GM23338 (cell line): ENCODE results near the gene CHD9NB. TPM values are rescaled to one million over a fixed set of nuclear protein-coding genes. Genes with fewer than 3 reads are reported as not detected.

Source experiments
- ATAC-seq: fragments of 200-7000 bp; cut with Tn5 transposase; 3 replicates; pipeline ENCODE4 v1.9.1; 2020
- DNase-seq: peaks from one replicate; pipeline ENCODE4 v3.0.0-alpha.2; 2015; ENCODE audit warnings: low spot score
- H2AFZ ChIP-seq: fragments of 200-600 bp; sonication (generic); 2 replicates; pipeline ENCODE4 v1.8.0; 2016; ENCODE audit warnings: antibody characterized with exemption, mild to moderate bottlenecking, moderate library complexity
- H3F3A ChIP-seq: fragments of 200-600 bp; sonication (generic); replicated peaks from 2 replicates; pipeline ENCODE4 v1.8.0; 2017; ENCODE audit warnings: antibody characterized with exemption, mixed run types, low read depth
- H3K27ac ChIP-seq: fragments of 200-600 bp; sonication (generic); 2 replicates; pipeline ENCODE4 v1.6.1; 2016; ENCODE audit warnings: low read depth
- H3K27me3 ChIP-seq: fragments of 200-600 bp; sonication (generic); 2 replicates; pipeline ENCODE4 v1.8.0; 2016; ENCODE audit warnings: mild to moderate bottlenecking, mixed run types, moderate library complexity; ENCODE audit not compliant: insufficient read depth
- H3K36me3 ChIP-seq: fragments of 200-600 bp; sonication (generic); 2 replicates; pipeline ENCODE4 v1.8.0; 2016; ENCODE audit warnings: mild to moderate bottlenecking; ENCODE audit not compliant: insufficient read depth
- H3K4me1 ChIP-seq: fragments of 200-600 bp; sonication (generic); 2 replicates; pipeline ENCODE4 v1.8.0; 2016; ENCODE audit warnings: mild to moderate bottlenecking, moderate library complexity; ENCODE audit not compliant: insufficient read depth
- H3K4me2 ChIP-seq: fragments of 200-600 bp; sonication (generic); 2 replicates; pipeline ENCODE4 v1.7.1; 2017; ENCODE audit warnings: mixed run types
- H3K4me3 ChIP-seq: fragments of 200-600 bp; sonication (generic); 2 replicates; pipeline ENCODE4 v1.6.1; 2016; ENCODE audit warnings: mixed run types
- H3K79me2 ChIP-seq: fragments of 200-600 bp; sonication (generic); replicated peaks from 2 replicates; pipeline ENCODE4 v1.8.0; 2017; ENCODE audit warnings: mild to moderate bottlenecking; ENCODE audit not compliant: insufficient read depth
- H3K9me2 ChIP-seq: fragments of 200-600 bp; sonication (generic); 2 replicates; pipeline ENCODE4 v1.8.0; 2017; ENCODE audit not compliant: insufficient read depth
- H4K20me1 ChIP-seq: fragments of 200-600 bp; sonication (generic); replicated peaks from 2 replicates; pipeline ENCODE4 v1.8.0; 2017; ENCODE audit warnings: mild to moderate bottlenecking; ENCODE audit not compliant: insufficient read depth
- H3K27ac Mint-ChIP-seq: 2 replicates; pipeline ENCODE4 v1.8.0; 2020; ENCODE audit warnings: inconsistent platforms, mild to moderate bottlenecking, moderate library complexity, mixed read lengths
- H3K27me3 Mint-ChIP-seq: 3 replicates; pipeline ENCODE4 v1.8.0; 2022; ENCODE audit warnings: low read depth, mild to moderate bottlenecking, moderate library complexity, mixed read lengths, inconsistent platforms; ENCODE audit not compliant: insufficient read depth, poor library complexity
- H3K36me3 Mint-ChIP-seq: 3 replicates; pipeline ENCODE4 v1.8.0; 2021; ENCODE audit warnings: low read depth, mild to moderate bottlenecking, inconsistent platforms, moderate library complexity, mixed read lengths
- H3K4me1 Mint-ChIP-seq: 3 replicates; pipeline ENCODE4 v1.8.0; 2020; ENCODE audit warnings: mild to moderate bottlenecking, inconsistent platforms, mixed read lengths
- H3K4me3 Mint-ChIP-seq: 3 replicates; pipeline ENCODE4 v1.8.0; 2021; ENCODE audit warnings: moderate library complexity, mild to moderate bottlenecking, inconsistent platforms, mixed read lengths
- H3K9me3 Mint-ChIP-seq: 3 replicates; pipeline ENCODE4 v1.8.0; 2020; ENCODE audit warnings: moderate library complexity, mild to moderate bottlenecking, inconsistent platforms, mixed read lengths
- CREB1 ChIP-seq: fragments of 250-450 bp; sonication (Bioruptor Pico); IDR thresholded peaks from 2 replicates; pipeline ENCODE4 v1.5.0; 2020; ENCODE audit warnings: low read depth, mild to moderate bottlenecking, moderate library complexity
- EZH2 ChIP-seq: fragments of 200-600 bp; sonication (generic); IDR thresholded peaks from one replicate; pipeline ENCODE4 v1.8.0; 2017; ENCODE audit warnings: antibody characterized with exemption, mild to moderate bottlenecking, low read depth; ENCODE audit not compliant: unreplicated experiment
- EZH2phosphoT487 ChIP-seq: fragments of 200-600 bp; sonication (generic); IDR thresholded peaks from one replicate; pipeline ENCODE4 v1.8.1; 2018; ENCODE audit warnings: antibody characterized with exemption; ENCODE audit not compliant: unreplicated experiment
- JUNB ChIP-seq: IDR thresholded peaks from one replicate; pipeline ENCODE4 v1.6.1; 2016; ENCODE audit warnings: antibody characterized with exemption; ENCODE audit not compliant: unreplicated experiment
- NANOG ChIP-seq: IDR thresholded peaks from 2 replicates; pipeline ENCODE4 v1.6.1; 2016; ENCODE audit warnings: antibody characterized with exemption, borderline replicate concordance
- POLR2AphosphoS5 ChIP-seq: IDR thresholded peaks from 2 replicates; pipeline ENCODE4 v1.6.1; 2016; ENCODE audit warnings: antibody characterized with exemption, low read depth
- STAT1 ChIP-seq: IDR thresholded peaks from one replicate; pipeline ENCODE4 v1.6.1; 2016; ENCODE audit warnings: antibody characterized with exemption; ENCODE audit not compliant: unreplicated experiment
- ZNF114 ChIP-seq: fragments of 250-450 bp; sonication (Bioruptor Pico); IDR thresholded peaks from 2 replicates; pipeline ENCODE4 v1.5.0; 2020; ENCODE audit warnings: mild to moderate bottlenecking, moderate library complexity
- ZNF331 ChIP-seq: fragments of 250-450 bp; sonication (Bioruptor Pico); IDR thresholded peaks from 2 replicates; pipeline ENCODE4 v1.5.0; 2020; ENCODE audit warnings: low read depth, mild to moderate bottlenecking, moderate library complexity
- polyA plus RNA-seq: library from polyadenylated mRNA; unstranded; fragments of >200 nt; fragmentation: Nextera tagmentation; extraction: Ambion mirVana; gene quantifications from 2 replicates; pipeline ENCODE4 v1.2.1, GENCODE V29; 2016
- total RNA-seq: library from RNA; depleted of rRNA; stranded (reverse); fragments of >200 nt; shearing (Covaris generic); gene quantifications from 2 replicates; pipeline ENCODE4 v1.2.3, GENCODE V29; 2014
- TF ChIP-seq, protein P1 (sequence below): IDR thresholded peaks from 2 replicates; pipeline ENCODE4 v1.6.1; 2016; ENCODE audit warnings: antibody characterized with exemption
- TF ChIP-seq, protein P2 (sequence below): IDR thresholded peaks from one replicate; pipeline ENCODE4 v1.6.1; 2018; ENCODE audit warnings: antibody characterized with exemption; ENCODE audit not compliant: unreplicated experiment
- TF ChIP-seq, protein P3 (sequence below): fragments of 250-450 bp; sonication (Bioruptor Pico); IDR thresholded peaks from 2 replicates; pipeline ENCODE4 v1.5.0; 2020; ENCODE audit warnings: mild to moderate bottlenecking, moderate library complexity
- TF ChIP-seq, protein P4 (sequence below), 2 experiments: fragments of 200-600 bp in 1 of 2; sonication (generic) in 1 of 2; conservative IDR thresholded peaks; 2 replicates each; pipeline versions ENCODE4 v1.5.1 to v1.6.1; 2016 to 2017; ENCODE audit warnings: antibody characterized with exemption in 2 of 2, low read depth in 2 of 2, mild to moderate bottlenecking in 2 of 2, moderate library complexity in 1 of 2

The CHD9NB gene
- total and polyA plus RNA-seq, 2 experiments from 2014 or later, result 1.7 to 4.2 TPM

DNA sequence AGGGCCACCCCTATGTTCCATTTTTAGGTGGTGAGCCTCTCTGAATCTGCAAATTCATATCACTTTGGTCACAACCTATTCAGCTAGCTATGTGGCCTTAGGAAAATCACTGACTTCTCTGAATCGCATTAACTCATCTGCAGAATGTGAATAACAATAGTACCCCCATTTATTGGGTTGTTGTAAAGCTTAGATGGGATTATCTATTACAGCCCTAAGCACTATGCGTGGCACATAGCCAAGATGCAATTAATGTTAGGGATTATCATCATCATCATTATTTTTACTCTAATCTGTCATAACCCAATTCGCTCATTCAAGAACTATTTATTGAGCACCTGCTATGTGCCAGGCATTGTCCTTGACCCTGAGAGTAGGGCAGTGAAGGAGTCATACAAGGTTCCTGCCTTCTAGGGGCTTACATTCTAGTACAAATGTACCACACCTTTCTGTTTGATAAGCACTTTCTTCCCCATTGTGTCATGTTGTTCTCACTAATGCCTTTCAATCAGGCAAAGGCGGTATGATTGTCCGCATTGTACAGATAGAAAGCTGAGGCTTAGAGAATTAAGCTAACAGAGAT, 40.6 kb upstream of the CHD9NB start:
- Histone ChIP-seq H3K9me2 (no peaks in the 10 kb centered on the region), H3K79me2 (peaks cover 9% of the 10 kb centered on the region), H3K36me3 (no peaks in the 10 kb centered on the region), H3K27me3 (no peaks in the 10 kb centered on the region), H4K20me1 (no peaks in the 10 kb centered on the region), H3K4me3 (no peak overlapping the region), H3K4me1 (peaks cover 58% of the 10 kb centered on the region), H2AFZ (no peak overlapping the region), H3F3A (peaks cover 4% of the 10 kb centered on the region; the same call in 1 of the 2 replicates), H3K4me2 (no peak overlapping the region), H3K27ac (no peak overlapping the region)
- ATAC-seq (no peak), DNase-seq (no peak)
- Mint-ChIP-seq H3K4me3 (no peak overlapping the region), H3K36me3 (peaks cover 3% of the 10 kb centered on the region; the same call in 1 of the 3 replicates), H3K4me1 (peaks cover 52% of the 10 kb centered on the region), H3K9me3 (no peaks in the 10 kb centered on the region), H3K27me3 (peaks cover 8% of the 10 kb centered on the region), H3K27ac (no peak overlapping the region)
- TF ChIP-seq JUNB, result no peak
- no peak for TF ChIP-seq NANOG
- TF ChIP-seq POLR2AphosphoS5, result no peak
- TF ChIP-seq, protein P1, sequence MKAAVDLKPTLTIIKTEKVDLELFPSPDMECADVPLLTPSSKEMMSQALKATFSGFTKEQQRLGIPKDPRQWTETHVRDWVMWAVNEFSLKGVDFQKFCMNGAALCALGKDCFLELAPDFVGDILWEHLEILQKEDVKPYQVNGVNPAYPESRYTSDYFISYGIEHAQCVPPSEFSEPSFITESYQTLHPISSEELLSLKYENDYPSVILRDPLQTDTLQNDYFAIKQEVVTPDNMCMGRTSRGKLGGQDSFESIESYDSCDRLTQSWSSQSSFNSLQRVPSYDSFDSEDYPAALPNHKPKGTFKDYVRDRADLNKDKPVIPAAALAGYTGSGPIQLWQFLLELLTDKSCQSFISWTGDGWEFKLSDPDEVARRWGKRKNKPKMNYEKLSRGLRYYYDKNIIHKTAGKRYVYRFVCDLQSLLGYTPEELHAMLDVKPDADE, result no peak
- TF ChIP-seq, protein P2, sequence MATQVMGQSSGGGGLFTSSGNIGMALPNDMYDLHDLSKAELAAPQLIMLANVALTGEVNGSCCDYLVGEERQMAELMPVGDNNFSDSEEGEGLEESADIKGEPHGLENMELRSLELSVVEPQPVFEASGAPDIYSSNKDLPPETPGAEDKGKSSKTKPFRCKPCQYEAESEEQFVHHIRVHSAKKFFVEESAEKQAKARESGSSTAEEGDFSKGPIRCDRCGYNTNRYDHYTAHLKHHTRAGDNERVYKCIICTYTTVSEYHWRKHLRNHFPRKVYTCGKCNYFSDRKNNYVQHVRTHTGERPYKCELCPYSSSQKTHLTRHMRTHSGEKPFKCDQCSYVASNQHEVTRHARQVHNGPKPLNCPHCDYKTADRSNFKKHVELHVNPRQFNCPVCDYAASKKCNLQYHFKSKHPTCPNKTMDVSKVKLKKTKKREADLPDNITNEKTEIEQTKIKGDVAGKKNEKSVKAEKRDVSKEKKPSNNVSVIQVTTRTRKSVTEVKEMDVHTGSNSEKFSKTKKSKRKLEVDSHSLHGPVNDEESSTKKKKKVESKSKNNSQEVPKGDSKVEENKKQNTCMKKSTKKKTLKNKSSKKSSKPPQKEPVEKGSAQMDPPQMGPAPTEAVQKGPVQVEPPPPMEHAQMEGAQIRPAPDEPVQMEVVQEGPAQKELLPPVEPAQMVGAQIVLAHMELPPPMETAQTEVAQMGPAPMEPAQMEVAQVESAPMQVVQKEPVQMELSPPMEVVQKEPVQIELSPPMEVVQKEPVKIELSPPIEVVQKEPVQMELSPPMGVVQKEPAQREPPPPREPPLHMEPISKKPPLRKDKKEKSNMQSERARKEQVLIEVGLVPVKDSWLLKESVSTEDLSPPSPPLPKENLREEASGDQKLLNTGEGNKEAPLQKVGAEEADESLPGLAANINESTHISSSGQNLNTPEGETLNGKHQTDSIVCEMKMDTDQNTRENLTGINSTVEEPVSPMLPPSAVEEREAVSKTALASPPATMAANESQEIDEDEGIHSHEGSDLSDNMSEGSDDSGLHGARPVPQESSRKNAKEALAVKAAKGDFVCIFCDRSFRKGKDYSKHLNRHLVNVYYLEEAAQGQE, result no peak
- TF ChIP-seq CREB1, result no peak
- no peak for TF ChIP-seq STAT1
- TF ChIP-seq, protein P3, sequence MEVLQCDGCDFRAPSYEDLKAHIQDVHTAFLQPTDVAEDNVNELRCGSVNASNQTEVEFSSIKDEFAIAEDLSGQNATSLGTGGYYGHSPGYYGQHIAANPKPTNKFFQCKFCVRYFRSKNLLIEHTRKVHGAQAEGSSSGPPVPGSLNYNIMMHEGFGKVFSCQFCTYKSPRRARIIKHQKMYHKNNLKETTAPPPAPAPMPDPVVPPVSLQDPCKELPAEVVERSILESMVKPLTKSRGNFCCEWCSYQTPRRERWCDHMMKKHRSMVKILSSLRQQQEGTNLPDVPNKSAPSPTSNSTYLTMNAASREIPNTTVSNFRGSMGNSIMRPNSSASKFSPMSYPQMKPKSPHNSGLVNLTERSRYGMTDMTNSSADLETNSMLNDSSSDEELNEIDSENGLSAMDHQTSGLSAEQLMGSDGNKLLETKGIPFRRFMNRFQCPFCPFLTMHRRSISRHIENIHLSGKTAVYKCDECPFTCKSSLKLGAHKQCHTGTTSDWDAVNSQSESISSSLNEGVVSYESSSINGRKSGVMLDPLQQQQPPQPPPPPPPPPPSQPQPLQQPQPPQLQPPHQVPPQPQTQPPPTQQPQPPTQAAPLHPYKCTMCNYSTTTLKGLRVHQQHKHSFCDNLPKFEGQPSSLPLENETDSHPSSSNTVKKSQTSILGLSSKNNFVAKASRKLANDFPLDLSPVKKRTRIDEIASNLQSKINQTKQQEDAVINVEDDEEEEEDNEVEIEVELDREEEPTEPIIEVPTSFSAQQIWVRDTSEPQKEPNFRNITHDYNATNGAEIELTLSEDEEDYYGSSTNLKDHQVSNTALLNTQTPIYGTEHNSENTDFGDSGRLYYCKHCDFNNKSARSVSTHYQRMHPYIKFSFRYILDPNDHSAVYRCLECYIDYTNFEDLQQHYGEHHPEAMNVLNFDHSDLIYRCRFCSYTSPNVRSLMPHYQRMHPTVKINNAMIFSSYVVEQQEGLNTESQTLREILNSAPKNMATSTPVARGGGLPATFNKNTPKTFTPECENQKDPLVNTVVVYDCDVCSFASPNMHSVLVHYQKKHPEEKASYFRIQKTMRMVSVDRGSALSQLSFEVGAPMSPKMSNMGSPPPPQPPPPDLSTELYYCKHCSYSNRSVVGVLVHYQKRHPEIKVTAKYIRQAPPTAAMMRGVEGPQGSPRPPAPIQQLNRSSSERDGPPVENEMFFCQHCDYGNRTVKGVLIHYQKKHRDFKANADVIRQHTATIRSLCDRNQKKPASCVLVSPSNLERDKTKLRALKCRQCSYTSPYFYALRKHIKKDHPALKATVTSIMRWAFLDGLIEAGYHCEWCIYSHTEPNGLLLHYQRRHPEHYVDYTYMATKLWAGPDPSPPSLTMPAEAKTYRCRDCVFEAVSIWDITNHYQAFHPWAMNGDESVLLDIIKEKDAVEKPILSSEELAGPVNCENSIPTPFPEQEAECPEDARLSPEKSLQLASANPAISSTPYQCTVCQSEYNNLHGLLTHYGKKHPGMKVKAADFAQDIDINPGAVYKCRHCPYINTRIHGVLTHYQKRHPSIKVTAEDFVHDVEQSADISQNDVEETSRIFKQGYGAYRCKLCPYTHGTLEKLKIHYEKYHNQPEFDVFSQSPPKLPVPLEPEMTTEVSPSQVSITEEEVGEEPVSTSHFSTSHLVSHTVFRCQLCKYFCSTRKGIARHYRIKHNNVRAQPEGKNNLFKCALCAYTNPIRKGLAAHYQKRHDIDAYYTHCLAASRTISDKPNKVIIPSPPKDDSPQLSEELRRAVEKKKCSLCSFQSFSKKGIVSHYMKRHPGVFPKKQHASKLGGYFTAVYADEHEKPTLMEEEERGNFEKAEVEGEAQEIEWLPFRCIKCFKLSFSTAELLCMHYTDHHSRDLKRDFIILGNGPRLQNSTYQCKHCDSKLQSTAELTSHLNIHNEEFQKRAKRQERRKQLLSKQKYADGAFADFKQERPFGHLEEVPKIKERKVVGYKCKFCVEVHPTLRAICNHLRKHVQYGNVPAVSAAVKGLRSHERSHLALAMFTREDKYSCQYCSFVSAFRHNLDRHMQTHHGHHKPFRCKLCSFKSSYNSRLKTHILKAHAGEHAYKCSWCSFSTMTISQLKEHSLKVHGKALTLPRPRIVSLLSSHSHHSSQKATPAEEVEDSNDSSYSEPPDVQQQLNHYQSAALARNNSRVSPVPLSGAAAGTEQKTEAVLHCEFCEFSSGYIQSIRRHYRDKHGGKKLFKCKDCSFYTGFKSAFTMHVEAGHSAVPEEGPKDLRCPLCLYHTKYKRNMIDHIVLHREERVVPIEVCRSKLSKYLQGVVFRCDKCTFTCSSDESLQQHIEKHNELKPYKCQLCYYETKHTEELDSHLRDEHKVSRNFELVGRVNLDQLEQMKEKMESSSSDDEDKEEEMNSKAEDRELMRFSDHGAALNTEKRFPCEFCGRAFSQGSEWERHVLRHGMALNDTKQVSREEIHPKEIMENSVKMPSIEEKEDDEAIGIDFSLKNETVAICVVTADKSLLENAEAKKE (CRISPR knock-in tag), result no peak
- TF ChIP-seq ZNF331 (CRISPR knock-in tag), result no peak
- TF ChIP-seq EZH2phosphoT487, result no peak
- TF ChIP-seq EZH2, result no peak
- TF ChIP-seq ZNF114 (CRISPR knock-in tag), result no peak
- TF ChIP-seq, protein P4, sequence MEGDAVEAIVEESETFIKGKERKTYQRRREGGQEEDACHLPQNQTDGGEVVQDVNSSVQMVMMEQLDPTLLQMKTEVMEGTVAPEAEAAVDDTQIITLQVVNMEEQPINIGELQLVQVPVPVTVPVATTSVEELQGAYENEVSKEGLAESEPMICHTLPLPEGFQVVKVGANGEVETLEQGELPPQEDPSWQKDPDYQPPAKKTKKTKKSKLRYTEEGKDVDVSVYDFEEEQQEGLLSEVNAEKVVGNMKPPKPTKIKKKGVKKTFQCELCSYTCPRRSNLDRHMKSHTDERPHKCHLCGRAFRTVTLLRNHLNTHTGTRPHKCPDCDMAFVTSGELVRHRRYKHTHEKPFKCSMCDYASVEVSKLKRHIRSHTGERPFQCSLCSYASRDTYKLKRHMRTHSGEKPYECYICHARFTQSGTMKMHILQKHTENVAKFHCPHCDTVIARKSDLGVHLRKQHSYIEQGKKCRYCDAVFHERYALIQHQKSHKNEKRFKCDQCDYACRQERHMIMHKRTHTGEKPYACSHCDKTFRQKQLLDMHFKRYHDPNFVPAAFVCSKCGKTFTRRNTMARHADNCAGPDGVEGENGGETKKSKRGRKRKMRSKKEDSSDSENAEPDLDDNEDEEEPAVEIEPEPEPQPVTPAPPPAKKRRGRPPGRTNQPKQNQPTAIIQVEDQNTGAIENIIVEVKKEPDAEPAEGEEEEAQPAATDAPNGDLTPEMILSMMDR (conservative IDR thresholded peaks at IDR 0.05; ENCODE audit: low read depth in 2 of 2), result no peak
